ENCODE data around the gene PLEKHN1.
A peak's percentile ranks its signal among the peaks of the same experiment; 100 is the strongest.

PLEKHN1 gene

GRCh38 chr1:1019122-1019999 is 53.1 kb downstream of the PLEKHN1 start:
- Histone ChIP-seq H3K27me3 (ENCODE audit: insufficient read depth, low read length) (no peaks in the 10 kb centered on the region), H3K4me3 (ENCODE audit: low read length) (peak overlapping the region; percentile 40), H3K4me1 (ENCODE audit: insufficient read depth, low read length) (peaks cover 25% of the 10 kb centered on the region), H2AFZ (ENCODE audit: low read depth, low read length) (no peak overlapping the region), H3K36me3 (ENCODE audit: insufficient read depth, low read length) (peaks cover 12% of the 10 kb centered on the region), H3K9me3 (ENCODE audit: low read length) (no peaks in the 10 kb centered on the region)

DNA sequence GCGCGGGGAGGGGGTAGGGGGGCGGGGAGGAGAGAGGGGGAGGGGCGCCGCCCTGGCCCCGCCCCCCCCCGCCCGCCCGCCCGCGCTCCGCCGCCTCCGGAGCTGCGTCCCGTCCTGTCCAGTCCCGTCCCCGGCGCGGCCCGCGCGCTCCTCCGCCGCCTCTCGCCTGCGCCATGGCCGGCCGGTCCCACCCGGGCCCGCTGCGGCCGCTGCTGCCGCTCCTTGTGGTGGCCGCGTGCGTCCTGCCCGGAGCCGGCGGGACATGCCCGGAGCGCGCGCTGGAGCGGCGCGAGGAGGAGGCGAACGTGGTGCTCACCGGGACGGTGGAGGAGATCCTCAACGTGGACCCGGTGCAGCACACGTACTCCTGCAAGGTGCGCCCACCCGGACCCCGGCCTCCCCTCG is 53.7 kb downstream of the PLEKHN1 start, which contains the start of gene AGRN:
AGRN (plus strand) TSS at position 121 of the 405 bp plus-strand sequence; CDS start at position 174, 53 bp downstream.
- Histone ChIP-seq H3K4me3 (ENCODE audit: low read length) (peak within 1 kb of the TSS; percentile 95), H3K4me1 (ENCODE audit: insufficient read depth, low read length) (peaks cover 19% of the 10 kb centered on the region), H3K36me3 (ENCODE audit: insufficient read depth, low read length) (peaks cover 16% of the 10 kb centered on the region), H3K27me3 (ENCODE audit: insufficient read depth, low read length) (no peaks in the 10 kb centered on the region), H2AFZ (ENCODE audit: low read depth, low read length) (no peak within 1 kb of the TSS), H3K9me3 (ENCODE audit: low read length) (no peaks in the 10 kb centered on the region)

- no peak overlapping the region for H2AFZ ChIP-seq (ENCODE audit: low read depth, low read length)
- peak overlapping the region; percentile 95 for H3K4me3 ChIP-seq (ENCODE audit: low read length)
- peaks cover 19% of the 10 kb centered on the region for H3K4me1 ChIP-seq (ENCODE audit: insufficient read depth, low read length)
- H3K9me3 ChIP-seq (ENCODE audit: low read length) = no peaks in the 10 kb centered on the region
- H3K36me3 ChIP-seq (ENCODE audit: insufficient read depth, low read length) = peaks cover 16% of the 10 kb centered on the region
- H3K27me3 ChIP-seq (ENCODE audit: insufficient read depth, low read length) = no peaks in the 10 kb centered on the region
These were observed 54.2 kb downstream of the PLEKHN1 start for GRCh38 chr1:1020415-1021009.

- H3K9me3 ChIP-seq (ENCODE audit: low read length) = no peaks in the 10 kb centered on the region
- H3K4me1 ChIP-seq (ENCODE audit: insufficient read depth, low read length) = peaks cover 19% of the 10 kb centered on the region
- H2AFZ ChIP-seq (ENCODE audit: low read depth, low read length) = no peak overlapping the region
- peaks cover 16% of the 10 kb centered on the region for H3K36me3 ChIP-seq (ENCODE audit: insufficient read depth, low read length)
- H3K4me3 ChIP-seq (ENCODE audit: low read length) = peak overlapping the region; percentile 95
- H3K27me3 ChIP-seq (ENCODE audit: insufficient read depth, low read length) = no peaks in the 10 kb centered on the region
These were observed 55.0 kb downstream of the PLEKHN1 start for GRCh38 chr1:1021010-1021919.

DNA sequence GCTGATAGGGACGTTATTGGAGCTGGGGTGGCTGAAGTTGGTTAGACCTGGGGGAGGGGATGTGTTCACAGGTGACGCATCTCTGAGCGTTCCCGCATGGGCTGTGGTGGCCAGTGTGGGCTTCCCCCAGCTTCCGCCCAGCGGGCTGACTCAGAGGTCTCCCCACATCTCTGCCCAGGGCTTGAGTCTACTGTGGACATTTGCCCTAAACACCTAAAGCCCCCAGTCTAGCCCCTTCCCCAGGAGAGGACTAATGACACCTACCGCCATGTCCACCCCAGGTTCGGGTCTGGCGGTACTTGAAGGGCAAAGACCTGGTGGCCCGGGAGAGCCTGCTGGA is 55.6 kb downstream of the PLEKHN1 start:
- Histone ChIP-seq H2AFZ (ENCODE audit: low read depth, low read length) (no peak overlapping the region), H3K4me1 (ENCODE audit: insufficient read depth, low read length) (peaks cover 21% of the 10 kb centered on the region), H3K4me3 (ENCODE audit: low read length) (no peak overlapping the region), H3K9me3 (ENCODE audit: low read length) (no peaks in the 10 kb centered on the region), H3K27me3 (ENCODE audit: insufficient read depth, low read length) (no peaks in the 10 kb centered on the region), H3K36me3 (ENCODE audit: insufficient read depth, low read length) (peaks cover 16% of the 10 kb centered on the region)

DNA sequence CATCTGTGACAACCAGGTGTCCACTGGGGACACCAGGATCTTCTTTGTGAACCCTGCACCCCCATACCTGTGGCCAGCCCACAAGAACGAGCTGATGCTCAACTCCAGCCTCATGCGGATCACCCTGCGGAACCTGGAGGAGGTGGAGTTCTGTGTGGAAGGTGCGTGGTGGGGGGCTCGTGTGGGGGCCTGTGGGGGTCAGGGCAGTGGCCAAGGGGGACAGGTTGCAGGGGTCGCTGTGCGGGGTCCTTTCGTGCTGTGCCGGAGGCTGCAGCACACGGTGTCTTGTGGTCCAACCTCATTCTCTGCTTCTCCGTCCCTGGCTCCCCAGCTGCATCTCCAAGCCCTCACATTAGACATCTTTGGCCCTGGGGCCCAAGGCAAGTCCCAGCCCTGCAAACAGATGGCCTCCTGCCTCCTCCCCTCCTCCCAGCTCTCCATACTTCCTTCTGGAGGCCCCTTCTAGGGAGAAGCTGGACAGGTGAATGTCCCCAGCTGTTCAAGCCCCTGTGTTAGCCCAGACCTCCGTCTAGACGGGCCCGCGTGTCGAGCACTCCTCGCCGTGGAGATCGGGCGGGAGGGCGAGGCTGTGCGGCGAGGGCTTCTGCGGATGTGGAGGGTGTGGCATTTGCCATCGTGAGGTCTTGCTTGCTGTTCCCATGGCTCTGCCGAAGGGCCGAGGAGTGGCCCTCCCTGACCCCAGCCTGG is 56.2 kb downstream of the PLEKHN1 start:
- peaks cover 21% of the 10 kb centered on the region for H3K4me1 ChIP-seq (ENCODE audit: insufficient read depth, low read length)
- H3K4me3 ChIP-seq (ENCODE audit: low read length) = no peak overlapping the region
- H3K9me3 ChIP-seq (ENCODE audit: low read length) = no peaks in the 10 kb centered on the region

DNA sequence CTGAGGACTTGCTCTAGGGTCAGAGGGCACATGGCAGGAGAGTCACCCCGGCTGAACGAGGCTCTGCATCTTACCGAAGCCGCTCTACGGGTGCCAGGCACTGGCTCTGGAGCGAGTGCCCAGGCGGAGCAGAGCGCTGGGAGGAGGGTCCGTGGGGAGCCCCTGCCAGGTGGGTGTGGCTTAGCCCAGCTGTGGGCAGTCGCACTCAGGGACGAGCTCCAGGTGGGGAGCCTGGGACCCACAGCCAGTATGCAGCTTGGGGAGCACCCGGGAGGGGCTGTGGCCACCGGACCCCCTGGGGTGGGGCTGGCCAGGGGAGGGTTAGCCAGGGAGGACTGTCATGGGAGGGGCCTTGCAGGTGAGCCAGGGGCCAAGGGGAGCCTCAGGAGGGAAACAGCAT is 57.4 kb downstream of the PLEKHN1 start:
- Histone ChIP-seq H2AFZ (ENCODE audit: low read depth, low read length) (no peak overlapping the region), H3K4me3 (ENCODE audit: low read length) (no peak overlapping the region), H3K27me3 (ENCODE audit: insufficient read depth, low read length) (no peaks in the 10 kb centered on the region), H3K36me3 (ENCODE audit: insufficient read depth, low read length) (peaks cover 16% of the 10 kb centered on the region), H3K9me3 (ENCODE audit: low read length) (no peaks in the 10 kb centered on the region), H3K4me1 (ENCODE audit: insufficient read depth, low read length) (peaks cover 21% of the 10 kb centered on the region)

More for the DNA sequence above, 56.2 kb downstream of the PLEKHN1 start:
- no peak overlapping the region for H2AFZ ChIP-seq (ENCODE audit: low read depth, low read length)
- peaks cover 16% of the 10 kb centered on the region for H3K36me3 ChIP-seq (ENCODE audit: insufficient read depth, low read length)
- no peaks in the 10 kb centered on the region for H3K27me3 ChIP-seq (ENCODE audit: insufficient read depth, low read length)

- H3K4me3 ChIP-seq (ENCODE audit: low read length) = no peak overlapping the region
- H3K36me3 ChIP-seq (ENCODE audit: insufficient read depth, low read length) = peaks cover 16% of the 10 kb centered on the region
- H3K27me3 ChIP-seq (ENCODE audit: insufficient read depth, low read length) = no peaks in the 10 kb centered on the region
- H2AFZ ChIP-seq (ENCODE audit: low read depth, low read length) = no peak overlapping the region
- peaks cover 19% of the 10 kb centered on the region for H3K4me1 ChIP-seq (ENCODE audit: insufficient read depth, low read length)
- no peaks in the 10 kb centered on the region for H3K9me3 ChIP-seq (ENCODE audit: low read length)
These were observed 58.0 kb downstream of the PLEKHN1 start for GRCh38 chr1:1024149-1024770.

- H3K27me3 ChIP-seq (ENCODE audit: insufficient read depth, low read length) = no peaks in the 10 kb centered on the region
- H3K4me3 ChIP-seq (ENCODE audit: low read length) = no peak overlapping the region
- H2AFZ ChIP-seq (ENCODE audit: low read depth, low read length) = no peak overlapping the region
- no peaks in the 10 kb centered on the region for H3K9me3 ChIP-seq (ENCODE audit: low read length)
- peaks cover 19% of the 10 kb centered on the region for H3K4me1 ChIP-seq (ENCODE audit: insufficient read depth, low read length)
- H3K36me3 ChIP-seq (ENCODE audit: insufficient read depth, low read length) = peaks cover 16% of the 10 kb centered on the region
These were observed 58.8 kb downstream of the PLEKHN1 start for GRCh38 chr1:1024771-1025699.
